GM19438 (cell line): ENCODE results near the gene SPRN.
"Not testable (repeated sequence)": the region's sequence is repeated elsewhere in the genome, so short reads cannot be mapped to it uniquely, and the experiment has no call there.

ENCODE experiments used
- ATAC-seq: cut with Tn5 transposase; IDR thresholded peaks from one replicate; pipeline ENCODE4 v1.9.1; 2021; ENCODE audit warnings: low read depth; ENCODE audit not compliant: unreplicated experiment

Gene SPRN

DNA sequence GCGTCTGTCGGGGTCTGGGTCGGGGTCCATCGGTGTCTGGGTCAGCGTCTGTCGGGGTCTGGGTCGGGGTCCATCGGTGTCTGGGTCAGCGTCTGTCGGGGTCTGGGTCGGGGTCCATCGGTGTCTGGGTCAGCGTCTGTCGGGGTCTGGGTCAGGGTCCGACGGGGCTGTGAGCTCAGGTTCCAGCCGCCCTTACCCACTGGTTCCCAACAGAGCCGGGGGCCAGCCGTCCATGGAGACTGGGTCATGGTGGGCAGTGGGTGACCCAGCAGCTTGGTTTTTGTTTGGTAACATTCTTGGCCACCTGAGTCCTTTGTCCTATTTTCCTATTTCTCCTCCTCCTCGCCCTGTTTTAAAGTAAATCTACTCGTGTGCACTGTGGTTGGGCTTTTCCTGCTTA lies 16.9 kb upstream of the SPRN start:
- ATAC-seq = not testable (repeated sequence)

GRCh38 chr10:133440633-133441285 lies 16.3 kb upstream of the SPRN start:
- no peak for ATAC-seq

- no peak for ATAC-seq
Measured at GRCh38 chr10:133439517-133440461, 15.4 kb upstream of the SPRN start.

- ATAC-seq = peak; percentile 63
Measured at GRCh38 chr10:133438711-133439273, 14.4 kb upstream of the SPRN start.

DNA sequence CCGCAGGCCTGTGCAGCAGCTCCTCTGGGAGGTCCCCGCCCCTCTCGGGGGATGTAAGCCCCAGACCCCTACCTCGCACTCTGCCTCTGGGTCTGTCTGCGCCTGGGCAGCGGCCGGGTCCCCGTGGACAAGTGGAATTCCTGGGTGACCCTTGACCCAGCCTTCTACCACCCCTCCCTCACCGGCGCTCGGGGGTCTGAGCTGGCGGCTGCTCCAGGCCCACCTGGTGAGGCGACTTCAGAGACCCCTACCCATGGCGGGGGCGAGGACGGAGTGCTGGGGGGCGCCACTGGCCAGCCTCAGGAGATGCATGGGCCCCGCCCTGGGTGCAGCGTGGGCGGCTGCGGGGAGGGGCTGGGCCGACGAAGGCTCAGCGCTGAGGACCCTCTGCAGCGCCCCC lies 8.4 kb upstream of the SPRN start:
- ATAC-seq = not testable (repeated sequence)

DNA sequence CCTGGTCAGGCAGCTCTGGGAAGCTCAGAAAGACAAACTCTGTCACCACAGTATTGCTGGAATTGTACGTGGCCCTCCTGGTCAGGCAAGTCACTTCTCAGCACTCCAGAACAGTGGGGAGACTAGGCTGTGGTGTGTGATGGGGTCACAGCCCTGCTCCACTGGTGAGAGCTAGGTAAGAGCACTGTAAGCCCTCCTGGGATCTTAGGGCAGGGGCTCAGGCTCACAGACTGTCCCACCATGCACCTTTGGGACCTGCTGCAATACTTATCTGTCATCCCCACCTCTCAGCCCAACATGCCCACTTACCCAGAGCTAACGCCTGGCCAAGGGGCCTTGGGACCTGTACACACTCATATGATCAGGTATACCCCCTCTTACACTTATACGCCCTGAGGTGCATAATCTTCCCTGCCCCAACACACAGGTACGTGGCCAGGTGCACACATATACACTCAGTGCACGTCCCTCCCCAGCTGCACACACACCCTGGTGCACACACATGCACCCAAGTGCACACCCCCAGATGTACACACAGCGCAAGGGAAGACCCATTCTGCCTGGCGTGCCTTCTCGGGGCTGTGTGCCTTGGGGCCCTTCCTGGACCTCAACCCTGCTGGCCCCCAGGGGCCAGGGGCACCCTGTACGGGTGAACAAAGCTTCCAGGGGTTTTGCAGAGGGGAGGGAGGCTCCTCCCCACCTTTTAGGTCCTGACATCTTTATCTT lies 7.6 kb upstream of the SPRN start:
- not testable (repeated sequence) for ATAC-seq

DNA sequence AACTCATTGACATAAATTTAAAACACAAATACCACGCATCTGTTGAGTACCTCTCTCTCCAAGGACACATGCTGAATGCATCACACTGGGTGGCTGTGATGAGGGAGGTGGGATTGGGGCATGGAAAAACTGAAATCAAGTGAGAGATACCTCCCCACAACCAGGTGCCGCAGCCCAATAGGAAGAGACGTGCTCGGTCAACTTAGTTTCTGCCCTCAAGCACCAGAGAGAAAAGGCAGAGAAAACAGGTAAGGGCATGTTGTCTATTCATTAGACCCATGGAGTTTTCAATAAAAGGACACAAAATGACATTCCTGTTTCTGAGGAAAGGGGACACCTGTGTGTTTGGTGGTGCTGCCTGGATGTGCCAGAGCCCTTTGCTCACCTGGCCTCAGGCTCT lies 5.1 kb upstream of the SPRN start:
- not testable (repeated sequence) for ATAC-seq

DNA sequence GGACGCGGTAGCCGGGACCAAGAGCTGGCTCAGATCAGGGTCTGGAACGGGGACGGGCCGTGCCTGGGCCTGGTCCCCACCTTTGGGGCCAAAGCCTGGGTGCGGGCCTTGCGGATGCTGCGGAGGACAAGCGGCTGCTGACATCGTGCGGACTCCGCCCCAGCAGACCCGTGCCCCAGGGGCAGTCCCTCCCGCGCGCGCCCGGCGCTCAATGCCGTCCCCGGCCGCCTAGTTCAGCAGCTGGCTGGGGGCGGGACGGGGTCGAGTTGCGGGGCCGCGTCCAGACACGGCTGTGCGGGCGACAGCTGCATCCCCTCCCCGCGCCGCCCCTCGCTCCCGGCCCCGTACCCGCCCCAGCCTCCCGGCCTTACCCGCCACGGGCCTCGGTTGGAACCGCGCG lies 323 bp downstream of the SPRN start:
- ATAC-seq = not testable (repeated sequence)

- no peak for ATAC-seq
Measured at GRCh38 chr10:133422807-133423771, 1.3 kb downstream of the SPRN start.

- no peak for ATAC-seq
Measured at GRCh38 chr10:133422223-133422806, 2.1 kb downstream of the SPRN start.

- no peak for ATAC-seq
Measured at GRCh38 chr10:133421336-133422222, 2.8 kb downstream of the SPRN start.

DNA sequence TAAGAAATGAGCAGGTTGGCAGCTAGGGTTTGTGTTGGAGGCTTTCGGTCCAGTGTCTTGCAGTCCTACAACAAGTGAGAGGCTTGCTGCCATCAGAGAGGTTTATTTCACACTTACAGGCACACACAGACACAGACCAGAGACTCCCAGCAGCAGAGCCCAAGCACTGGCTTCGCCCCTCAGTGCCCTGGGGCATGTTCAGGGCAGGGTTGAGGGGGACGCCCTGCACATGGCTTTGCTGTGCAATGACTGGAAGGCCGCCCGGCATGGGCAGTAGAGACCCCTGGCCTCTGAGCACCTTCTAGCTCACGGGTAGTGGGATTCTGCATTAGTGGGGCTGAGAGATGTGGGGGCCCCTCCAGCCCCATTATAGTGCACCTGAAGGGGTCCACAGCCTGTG lies 3.8 kb downstream of the SPRN start:
- ATAC-seq = no peak

DNA sequence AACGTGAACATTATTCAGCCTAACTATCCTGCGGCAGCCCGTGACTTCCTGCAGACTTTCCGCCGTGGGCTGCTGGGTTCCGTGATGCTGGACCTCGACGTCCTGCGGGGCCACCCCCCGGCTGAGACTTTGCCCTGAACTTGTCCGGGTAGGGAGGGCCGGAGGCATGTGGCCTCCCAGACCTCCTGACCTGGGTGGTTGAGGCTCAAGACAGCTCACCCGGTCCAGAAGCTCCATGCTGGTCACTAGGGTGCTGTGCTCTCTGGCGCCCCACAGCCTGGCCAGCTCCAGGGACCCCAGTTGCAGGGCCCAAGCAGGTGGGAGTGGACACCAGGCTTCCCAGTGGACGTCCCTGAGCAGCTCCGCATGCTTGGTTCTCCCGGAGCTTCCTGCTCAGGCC lies 4.4 kb downstream of the SPRN start:
- no peak for ATAC-seq

GRCh38 chr10:133419211-133419950 lies 5.0 kb downstream of the SPRN start:
- no peak for ATAC-seq

GRCh38 chr10:133418289-133418993 lies 6.0 kb downstream of the SPRN start:
- ATAC-seq = no peak

- ATAC-seq = no peak
Measured at GRCh38 chr10:133415752-133416151, 8.7 kb downstream of the SPRN start.

DNA sequence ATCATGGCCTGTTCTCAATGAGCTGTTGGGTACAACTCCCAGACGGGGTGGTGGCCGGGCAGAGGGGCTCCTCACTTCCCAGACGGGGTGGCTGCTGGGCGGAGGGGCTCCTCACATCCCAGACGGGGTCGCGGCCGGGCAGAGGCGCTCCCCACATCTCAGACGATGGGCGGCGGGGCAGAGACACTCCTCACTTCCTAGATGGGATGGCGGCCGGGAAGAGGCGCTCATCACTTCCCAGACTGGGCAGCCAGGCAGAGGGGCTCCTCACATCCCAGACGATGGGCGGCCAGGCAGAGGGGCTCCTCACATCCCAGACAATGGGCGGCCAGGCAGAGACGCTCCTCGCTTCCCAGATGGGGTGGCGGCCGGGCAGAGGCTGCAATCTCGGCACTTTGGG lies 10.0 kb downstream of the SPRN start:
- not testable (repeated sequence) for ATAC-seq
